Fibroblast of lung (primary cell): ENCODE measurements around the gene FAM3B. TPM values are rescaled to one million over a fixed set of nuclear protein-coding genes. Genes with fewer than 3 reads are reported as not detected.
A peak's percentile ranks its signal among the peaks of the same experiment; 100 is the strongest.

Experiments used
- DNase-seq, 2 donors: peaks; one replicate each; pipeline versions ENCODE4 v3.0.0 to v3.0.0-alpha.2; 2010; ENCODE audit warnings: low read depth in 2 of 2
- H2AFZ ChIP-seq: 2 replicates; pipeline ENCODE4 v1.5.1; 2012; ENCODE audit warnings: low read length, control low read depth, inconsistent platforms
- H3K27ac ChIP-seq: 2 replicates; pipeline ENCODE4 v1.5.1; 2011; ENCODE audit warnings: low read length, control low read depth; ENCODE audit not compliant: insufficient read depth
- H3K27me3 ChIP-seq: 2 replicates; pipeline ENCODE4 v1.5.1; 2011; ENCODE audit warnings: mild to moderate bottlenecking, low read length; ENCODE audit not compliant: control insufficient read depth, insufficient read depth
- H3K36me3 ChIP-seq: 2 replicates; pipeline ENCODE4 v1.5.1; 2011; ENCODE audit warnings: low read length; ENCODE audit not compliant: control insufficient read depth, insufficient read depth
- H3K4me1 ChIP-seq: 2 replicates; pipeline ENCODE4 v1.5.1; 2011; ENCODE audit warnings: low read length; ENCODE audit not compliant: control insufficient read depth, insufficient read depth; ENCODE audit errors: extremely low read depth
- H3K4me2 ChIP-seq: 2 replicates; pipeline ENCODE4 v1.5.1; 2011; ENCODE audit warnings: low read length, control low read depth; ENCODE audit not compliant: insufficient read depth; ENCODE audit errors: extremely low read depth
- H3K4me3 ChIP-seq, 4 experiments: fragments of 200-600 bp in 1 of 4; sonication (generic) in 1 of 4; replicated peaks in 1 of 4; 2 replicates each; pipeline ENCODE4 v1.5.1; 2011 to 2016; ENCODE audit warnings: low read length in 4 of 4, low read depth in 3 of 4, mild to moderate bottlenecking in 3 of 4, control low read depth in 2 of 4, inconsistent platforms in 1 of 4, mixed read lengths in 1 of 4; ENCODE audit not compliant: insufficient read depth in 1 of 4; ENCODE audit errors: control extremely low read depth in 1 of 4
- H3K79me2 ChIP-seq: 2 replicates; pipeline ENCODE4 v1.5.1; 2012; ENCODE audit warnings: mild to moderate bottlenecking, low read length, inconsistent platforms; ENCODE audit not compliant: control insufficient read depth, insufficient read depth
- H3K9ac ChIP-seq: 2 replicates; pipeline ENCODE4 v1.5.1; 2011; ENCODE audit warnings: mild to moderate bottlenecking, low read length, control low read depth; ENCODE audit not compliant: insufficient read depth
- H3K9me3 ChIP-seq: 2 replicates; pipeline ENCODE4 v1.5.1; 2012; ENCODE audit warnings: low read depth, low read length; ENCODE audit not compliant: control insufficient read depth, insufficient read depth
- H4K20me1 ChIP-seq: 2 replicates; pipeline ENCODE4 v1.5.1; 2011; ENCODE audit warnings: low read length; ENCODE audit not compliant: control insufficient read depth, insufficient read depth; ENCODE audit errors: extremely low read depth
- EZH2 ChIP-seq: IDR thresholded peaks from 2 replicates; pipeline ENCODE4 v1.5.1; 2012; ENCODE audit warnings: low read length, control low read depth, mild to moderate bottlenecking; ENCODE audit errors: missing control alignments
- polyA plus RNA-seq, 2 donors: library from polyadenylated mRNA; depleted of rRNA in 1 of 2; stranded (reverse) in 1 of 2; unstranded in 1 of 2; fragments of >200 nt; gene quantifications; 2 replicates each; pipeline ENCODE4 v1.2.1, GENCODE V29; 2011 to 2012; ENCODE audit warnings: missing spikeins in 1 of 2
- total RNA-seq: library from RNA; depleted of rRNA; stranded (reverse); fragments of >200 nt; gene quantifications from 2 replicates; pipeline ENCODE4 v1.2.1, GENCODE V29; 2014
- TF ChIP-seq, protein P1 (sequence below), 2 donors: IDR thresholded peaks in 1 of 2; conservative IDR thresholded peaks in 1 of 2; 1 replicate in 1 of 2; 2 replicates in 1 of 2; pipeline ENCODE4 v1.5.1; 2011 to 2012; ENCODE audit warnings: low read length in 2 of 2, control low read depth in 1 of 2, inconsistent platforms in 1 of 2, low read depth in 1 of 2, mild to moderate bottlenecking in 1 of 2

FAM3B gene
- total and polyA plus RNA-seq, 2 donors (not counting 1 experiment from before 2014, with no cell fraction given), result not detected

DNA sequence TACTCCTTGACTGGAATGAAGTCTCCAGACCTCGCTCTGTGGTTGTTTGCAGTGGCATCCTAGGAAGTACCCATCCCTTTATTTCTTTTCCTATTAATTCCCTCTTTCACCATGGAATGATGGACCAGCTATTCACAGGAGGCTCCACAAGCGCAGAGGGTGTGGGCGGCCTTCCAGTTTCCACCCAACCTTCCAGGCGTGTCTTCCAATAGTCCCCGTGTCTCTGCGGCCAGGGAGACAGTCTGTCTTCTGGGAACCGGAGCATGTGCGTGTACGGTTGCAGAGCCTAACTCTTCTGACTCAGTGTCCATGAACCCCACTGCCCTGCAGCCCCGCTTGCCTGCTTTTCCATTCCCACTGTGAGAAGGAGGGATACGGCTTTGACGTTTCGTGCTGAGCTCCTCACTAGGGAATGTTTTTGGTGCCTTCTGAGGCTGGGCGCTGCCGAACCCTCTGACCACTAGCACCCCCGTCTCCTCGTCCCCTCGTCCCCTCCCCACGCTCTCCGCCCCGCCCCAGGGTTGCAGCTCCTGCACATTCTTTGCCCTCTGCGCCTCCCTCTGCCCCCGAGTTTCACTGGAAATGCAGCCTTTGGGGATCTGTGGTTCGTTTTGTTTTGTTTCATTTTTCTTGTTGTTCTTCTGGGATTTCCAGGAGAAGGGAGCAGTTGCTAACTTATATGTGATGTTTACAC, 26.3 kb upstream of the FAM3B start:
- Histone ChIP-seq H3K9me3 (no peaks in the 10 kb centered on the region), H3K4me2 (peak overlapping the region; percentile 4), H3K79me2 (no peaks in the 10 kb centered on the region), H3K4me3 (peak overlapping the region in 1 of 4 experiments; percentile 3), H4K20me1 (no peaks in the 10 kb centered on the region), H3K9ac (no peak overlapping the region), H2AFZ (no peak overlapping the region), H3K27me3 (no peaks in the 10 kb centered on the region), H3K27ac (no peak overlapping the region), H3K4me1 (no peaks in the 10 kb centered on the region), H3K36me3 (no peaks in the 10 kb centered on the region)
- TF ChIP-seq EZH2, result no peak
- TF ChIP-seq, protein P1, sequence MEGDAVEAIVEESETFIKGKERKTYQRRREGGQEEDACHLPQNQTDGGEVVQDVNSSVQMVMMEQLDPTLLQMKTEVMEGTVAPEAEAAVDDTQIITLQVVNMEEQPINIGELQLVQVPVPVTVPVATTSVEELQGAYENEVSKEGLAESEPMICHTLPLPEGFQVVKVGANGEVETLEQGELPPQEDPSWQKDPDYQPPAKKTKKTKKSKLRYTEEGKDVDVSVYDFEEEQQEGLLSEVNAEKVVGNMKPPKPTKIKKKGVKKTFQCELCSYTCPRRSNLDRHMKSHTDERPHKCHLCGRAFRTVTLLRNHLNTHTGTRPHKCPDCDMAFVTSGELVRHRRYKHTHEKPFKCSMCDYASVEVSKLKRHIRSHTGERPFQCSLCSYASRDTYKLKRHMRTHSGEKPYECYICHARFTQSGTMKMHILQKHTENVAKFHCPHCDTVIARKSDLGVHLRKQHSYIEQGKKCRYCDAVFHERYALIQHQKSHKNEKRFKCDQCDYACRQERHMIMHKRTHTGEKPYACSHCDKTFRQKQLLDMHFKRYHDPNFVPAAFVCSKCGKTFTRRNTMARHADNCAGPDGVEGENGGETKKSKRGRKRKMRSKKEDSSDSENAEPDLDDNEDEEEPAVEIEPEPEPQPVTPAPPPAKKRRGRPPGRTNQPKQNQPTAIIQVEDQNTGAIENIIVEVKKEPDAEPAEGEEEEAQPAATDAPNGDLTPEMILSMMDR (conservative IDR thresholded peaks at IDR 0.05 in 1 of 2, IDR thresholded peaks at IDR 0.05 in 1 of 2; ENCODE audit: low read depth in 1 of 2, low read length in 2 of 2), result no peak
- no peak for DNase-seq

DNA sequence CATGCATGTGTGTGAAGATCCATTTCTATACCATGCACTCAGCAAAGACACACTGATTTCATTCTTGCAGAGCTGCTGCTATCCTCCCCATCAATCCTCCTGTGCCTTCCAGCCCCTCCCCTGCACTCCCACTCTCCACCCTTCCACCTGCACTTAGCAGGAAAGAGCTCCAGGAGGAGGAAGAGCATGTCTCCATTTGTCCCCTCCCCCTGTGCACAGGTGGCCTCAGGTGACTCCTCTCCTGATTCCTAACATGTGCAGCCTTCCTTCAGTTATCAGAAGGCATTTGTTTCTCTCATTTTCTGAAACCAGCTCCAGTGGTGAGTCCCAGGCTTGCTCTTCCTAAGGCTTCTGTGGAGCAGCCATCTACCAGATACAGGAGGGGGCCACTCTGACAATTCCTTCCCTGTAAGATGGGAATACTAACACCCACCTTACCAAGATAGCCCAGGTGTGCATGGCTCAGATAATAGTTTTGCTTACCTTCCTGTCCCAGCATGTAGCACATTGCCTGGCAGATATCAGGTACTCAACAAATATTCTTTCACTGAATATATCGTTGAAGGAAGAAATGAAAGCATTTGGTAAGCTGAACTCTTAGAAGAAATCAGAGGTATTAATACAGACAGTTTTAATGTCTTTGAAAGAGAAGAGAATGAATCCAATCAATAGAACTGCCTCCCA, 21.9 kb upstream of the FAM3B start:
- Histone ChIP-seq H3K4me3 (no peak overlapping the region), H3K9ac (no peak overlapping the region), H3K27ac (no peak overlapping the region), H3K4me2 (no peak overlapping the region), H3K36me3 (no peaks in the 10 kb centered on the region), H3K4me1 (no peaks in the 10 kb centered on the region), H3K79me2 (no peaks in the 10 kb centered on the region), H2AFZ (no peak overlapping the region), H3K27me3 (no peaks in the 10 kb centered on the region), H3K9me3 (no peaks in the 10 kb centered on the region), H4K20me1 (no peaks in the 10 kb centered on the region)
- DNase-seq, result no peak
- TF ChIP-seq, protein P1 (conservative IDR thresholded peaks at IDR 0.05 in 1 of 2, IDR thresholded peaks at IDR 0.05 in 1 of 2; ENCODE audit: low read depth in 1 of 2, low read length in 2 of 2), result no peak
- TF ChIP-seq EZH2, result no peak

DNA sequence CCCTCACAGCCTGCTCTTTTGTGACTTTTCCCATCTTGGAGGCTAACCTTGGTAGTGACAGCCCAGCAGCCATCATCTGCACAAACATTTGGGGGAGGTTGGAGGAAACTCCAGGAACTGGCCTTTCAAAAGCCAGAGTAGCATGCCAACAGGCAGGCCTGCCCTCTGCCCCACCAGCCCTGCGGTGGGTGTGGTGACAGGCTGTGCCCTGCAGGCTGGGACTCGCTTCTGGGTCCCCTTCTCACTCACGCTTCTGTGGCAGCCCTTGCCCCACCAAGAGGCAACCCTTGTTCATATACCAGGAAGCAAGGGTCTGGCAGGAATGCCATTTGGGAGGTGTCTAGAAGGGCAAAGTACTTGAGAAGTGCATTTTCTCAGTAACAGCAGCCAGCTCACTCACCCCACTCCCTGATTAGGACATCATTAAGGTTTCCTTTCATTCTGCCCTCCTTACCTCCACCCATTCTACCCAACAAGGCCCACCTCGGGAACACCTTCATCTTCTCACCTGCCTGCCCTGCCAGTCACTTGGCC, 20.8 kb upstream of the FAM3B start:
- Histone ChIP-seq H3K4me3 (no peak overlapping the region), H4K20me1 (no peaks in the 10 kb centered on the region), H3K9me3 (no peaks in the 10 kb centered on the region), H3K4me2 (no peak overlapping the region), H3K36me3 (no peaks in the 10 kb centered on the region), H3K9ac (no peak overlapping the region), H3K4me1 (no peaks in the 10 kb centered on the region), H3K79me2 (no peaks in the 10 kb centered on the region), H3K27me3 (no peaks in the 10 kb centered on the region), H3K27ac (no peak overlapping the region), H2AFZ (no peak overlapping the region)
- no peak for DNase-seq
- TF ChIP-seq, protein P1 (conservative IDR thresholded peaks at IDR 0.05 in 1 of 2, IDR thresholded peaks at IDR 0.05 in 1 of 2; ENCODE audit: low read depth in 1 of 2, low read length in 2 of 2), result no peak
- no peak for TF ChIP-seq EZH2
